Measurements from ENCODE around the gene RYR2. TPM values are rescaled to one million over a fixed set of nuclear protein-coding genes. Genes with fewer than 3 reads are reported as not detected.

RYR2 gene
- total RNA-seq, 1 donor from 2014 or later = 5.4 TPM

GRCh38 chr1:237084341-237085077, 42.5 kb downstream of the RYR2 start:
- no peak for TF ChIP-seq CTCF (IDR thresholded peaks at IDR 0.05; ENCODE audit: unreplicated experiment)
- DNase-seq (ENCODE audit: low spot score) = no peak
- H3K27me3 Mint-ChIP-seq (ENCODE audit: unreplicated experiment) = no peaks in the 10 kb centered on the region

GRCh38 chr1:237091691-237092090, 49.7 kb downstream of the RYR2 start:
- no peak overlapping the region for H3K27ac Mint-ChIP-seq (ENCODE audit: unreplicated experiment)
- TF ChIP-seq CTCF (IDR thresholded peaks at IDR 0.05; ENCODE audit: unreplicated experiment) = no peak
- H3K27me3 Mint-ChIP-seq (ENCODE audit: unreplicated experiment) = no peaks in the 10 kb centered on the region
- H3K4me3 Mint-ChIP-seq (ENCODE audit: unreplicated experiment) = no peak overlapping the region
- H3K9me3 Mint-ChIP-seq (ENCODE audit: unreplicated experiment) = no peaks in the 10 kb centered on the region
- H3K4me1 Mint-ChIP-seq (ENCODE audit: unreplicated experiment) = peaks cover 13% of the 10 kb centered on the region
- no peaks in the 10 kb centered on the region for H3K36me3 Mint-ChIP-seq (ENCODE audit: low read depth, unreplicated experiment)
- DNase-seq (ENCODE audit: low spot score) = no peak

More at GRCh38 chr1:237084341-237085077, 42.5 kb downstream of the RYR2 start:
- no peak overlapping the region for H3K27ac Mint-ChIP-seq (ENCODE audit: unreplicated experiment)
- H3K9me3 Mint-ChIP-seq (ENCODE audit: unreplicated experiment) = no peaks in the 10 kb centered on the region
- H3K36me3 Mint-ChIP-seq (ENCODE audit: low read depth, unreplicated experiment) = no peaks in the 10 kb centered on the region
- peaks cover 4% of the 10 kb centered on the region for H3K4me1 Mint-ChIP-seq (ENCODE audit: unreplicated experiment)
- no peak overlapping the region for H3K4me3 Mint-ChIP-seq (ENCODE audit: unreplicated experiment)

GRCh38 chr1:237093691-237094090, 51.7 kb downstream of the RYR2 start:
- H3K27ac Mint-ChIP-seq (ENCODE audit: unreplicated experiment) = no peak overlapping the region
- no peak overlapping the region for H3K4me3 Mint-ChIP-seq (ENCODE audit: unreplicated experiment)
- H3K9me3 Mint-ChIP-seq (ENCODE audit: unreplicated experiment) = no peaks in the 10 kb centered on the region
- no peaks in the 10 kb centered on the region for H3K27me3 Mint-ChIP-seq (ENCODE audit: unreplicated experiment)
- H3K36me3 Mint-ChIP-seq (ENCODE audit: low read depth, unreplicated experiment) = no peaks in the 10 kb centered on the region
- no peak for DNase-seq (ENCODE audit: low spot score)
- H3K4me1 Mint-ChIP-seq (ENCODE audit: unreplicated experiment) = peaks cover 13% of the 10 kb centered on the region
- no peak for TF ChIP-seq CTCF (IDR thresholded peaks at IDR 0.05; ENCODE audit: unreplicated experiment)

GRCh38 chr1:237098541-237098940, 56.6 kb downstream of the RYR2 start:
- no peaks in the 10 kb centered on the region for H3K9me3 Mint-ChIP-seq (ENCODE audit: unreplicated experiment)
- H3K36me3 Mint-ChIP-seq (ENCODE audit: low read depth, unreplicated experiment) = no peaks in the 10 kb centered on the region
- no peak overlapping the region for H3K4me3 Mint-ChIP-seq (ENCODE audit: unreplicated experiment)
- H3K27me3 Mint-ChIP-seq (ENCODE audit: unreplicated experiment) = no peaks in the 10 kb centered on the region
- DNase-seq (ENCODE audit: low spot score) = no peak
- no peak for TF ChIP-seq CTCF (IDR thresholded peaks at IDR 0.05; ENCODE audit: unreplicated experiment)
- peaks cover 8% of the 10 kb centered on the region for H3K4me1 Mint-ChIP-seq (ENCODE audit: unreplicated experiment)
- H3K27ac Mint-ChIP-seq (ENCODE audit: unreplicated experiment) = no peak overlapping the region

- Mint-ChIP-seq H3K27ac (ENCODE audit: unreplicated experiment) (no peak overlapping the region), H3K4me1 (ENCODE audit: unreplicated experiment) (peaks cover 2% of the 10 kb centered on the region), H3K36me3 (ENCODE audit: low read depth, unreplicated experiment) (no peaks in the 10 kb centered on the region), H3K9me3 (ENCODE audit: unreplicated experiment) (no peaks in the 10 kb centered on the region), H3K27me3 (ENCODE audit: unreplicated experiment) (peaks cover 2% of the 10 kb centered on the region), H3K4me3 (ENCODE audit: unreplicated experiment) (no peak overlapping the region)
- TF ChIP-seq CTCF (IDR thresholded peaks at IDR 0.05; ENCODE audit: unreplicated experiment) = no peak
- no peak for DNase-seq (ENCODE audit: low spot score)
Observed at GRCh38 chr1:237103021-237103420, 61.0 kb downstream of the RYR2 start.

Measured in endothelial cell (in vitro differentiated cells).